Panc1 (cell line): ENCODE measurements around the gene MCF2.

Experiments
- POLR2AphosphoS5 ChIP-seq: IDR thresholded peaks from 2 replicates; pipeline ENCODE4 v1.6.1; 2012; ENCODE audit warnings: mild to moderate bottlenecking, low read depth, low read length, moderate library complexity
- SIN3A ChIP-seq: IDR thresholded peaks from 2 replicates; pipeline ENCODE4 v1.6.1; 2012; ENCODE audit warnings: low read depth, mild to moderate bottlenecking, low read length, moderate library complexity, borderline replicate concordance; ENCODE audit not compliant: insufficient read depth
- TF ChIP-seq, protein P1 (sequence below): fragments of 450-650 bp; IDR thresholded peaks from 2 replicates; pipeline ENCODE4 v1.5.1; 2017; ENCODE audit warnings: mild to moderate bottlenecking

DNA sequence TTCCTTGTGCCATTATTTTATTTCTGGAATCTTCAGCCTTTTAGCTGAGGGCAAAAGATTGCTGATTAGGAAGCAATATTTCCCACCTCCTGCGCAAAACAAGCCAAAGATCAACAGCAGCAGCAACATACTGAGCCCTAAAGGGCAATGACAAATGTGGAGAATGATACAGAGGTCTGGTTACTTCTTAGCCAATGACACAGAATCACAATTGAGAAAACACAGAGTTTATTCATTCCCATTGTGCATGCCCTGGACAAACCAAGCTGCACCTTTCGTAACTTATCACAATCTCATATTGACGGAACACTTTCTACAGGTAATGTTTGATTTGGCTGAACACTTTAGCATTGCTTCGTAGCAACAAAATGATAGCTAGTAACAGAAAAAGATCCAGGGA, 164.0 kb downstream of the MCF2 start:
- TF ChIP-seq, protein P1, sequence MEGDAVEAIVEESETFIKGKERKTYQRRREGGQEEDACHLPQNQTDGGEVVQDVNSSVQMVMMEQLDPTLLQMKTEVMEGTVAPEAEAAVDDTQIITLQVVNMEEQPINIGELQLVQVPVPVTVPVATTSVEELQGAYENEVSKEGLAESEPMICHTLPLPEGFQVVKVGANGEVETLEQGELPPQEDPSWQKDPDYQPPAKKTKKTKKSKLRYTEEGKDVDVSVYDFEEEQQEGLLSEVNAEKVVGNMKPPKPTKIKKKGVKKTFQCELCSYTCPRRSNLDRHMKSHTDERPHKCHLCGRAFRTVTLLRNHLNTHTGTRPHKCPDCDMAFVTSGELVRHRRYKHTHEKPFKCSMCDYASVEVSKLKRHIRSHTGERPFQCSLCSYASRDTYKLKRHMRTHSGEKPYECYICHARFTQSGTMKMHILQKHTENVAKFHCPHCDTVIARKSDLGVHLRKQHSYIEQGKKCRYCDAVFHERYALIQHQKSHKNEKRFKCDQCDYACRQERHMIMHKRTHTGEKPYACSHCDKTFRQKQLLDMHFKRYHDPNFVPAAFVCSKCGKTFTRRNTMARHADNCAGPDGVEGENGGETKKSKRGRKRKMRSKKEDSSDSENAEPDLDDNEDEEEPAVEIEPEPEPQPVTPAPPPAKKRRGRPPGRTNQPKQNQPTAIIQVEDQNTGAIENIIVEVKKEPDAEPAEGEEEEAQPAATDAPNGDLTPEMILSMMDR: no peak
- TF ChIP-seq POLR2AphosphoS5 (no peak), SIN3A (no peak)
